Stomach smooth muscle (tissue), 2 donors: ENCODE measurements around the gene DNMT1.

Experiments
- H3K27ac ChIP-seq: one replicate; pipeline ENCODE4 v1.7.0; 2013; ENCODE audit warnings: mild to moderate bottlenecking, low read length, inconsistent platforms
- H3K27me3 ChIP-seq, 2 donors: one replicate each; pipeline ENCODE4 v1.7.0; 2013; ENCODE audit warnings: low read length in 2 of 2; ENCODE audit not compliant: insufficient read depth in 2 of 2, control insufficient read depth in 1 of 2
- H3K36me3 ChIP-seq, 2 donors: one replicate each; pipeline ENCODE4 v1.7.0; 2013; ENCODE audit warnings: low read length in 2 of 2; ENCODE audit not compliant: control insufficient read depth in 2 of 2, insufficient read depth in 2 of 2
- H3K4me1 ChIP-seq: one replicate; pipeline ENCODE4 v1.7.0; 2013; ENCODE audit warnings: low read length; ENCODE audit not compliant: control insufficient read depth, insufficient read depth
- H3K4me3 ChIP-seq, 2 donors: one replicate each; pipeline ENCODE4 v1.7.0; 2013; ENCODE audit warnings: low read length in 2 of 2
- H3K9ac ChIP-seq, 2 donors: one replicate each; pipeline ENCODE4 v1.7.0; 2013; ENCODE audit warnings: low read length in 2 of 2, mild to moderate bottlenecking in 1 of 2
- H3K9me3 ChIP-seq, 2 donors: one replicate each; pipeline ENCODE4 v1.7.0; 2013; ENCODE audit warnings: low read length in 2 of 2; ENCODE audit not compliant: control insufficient read depth in 2 of 2
- donor health status: healthy.
- donor health status: Pancreatic carcinoma.

DNMT1 gene

DNA sequence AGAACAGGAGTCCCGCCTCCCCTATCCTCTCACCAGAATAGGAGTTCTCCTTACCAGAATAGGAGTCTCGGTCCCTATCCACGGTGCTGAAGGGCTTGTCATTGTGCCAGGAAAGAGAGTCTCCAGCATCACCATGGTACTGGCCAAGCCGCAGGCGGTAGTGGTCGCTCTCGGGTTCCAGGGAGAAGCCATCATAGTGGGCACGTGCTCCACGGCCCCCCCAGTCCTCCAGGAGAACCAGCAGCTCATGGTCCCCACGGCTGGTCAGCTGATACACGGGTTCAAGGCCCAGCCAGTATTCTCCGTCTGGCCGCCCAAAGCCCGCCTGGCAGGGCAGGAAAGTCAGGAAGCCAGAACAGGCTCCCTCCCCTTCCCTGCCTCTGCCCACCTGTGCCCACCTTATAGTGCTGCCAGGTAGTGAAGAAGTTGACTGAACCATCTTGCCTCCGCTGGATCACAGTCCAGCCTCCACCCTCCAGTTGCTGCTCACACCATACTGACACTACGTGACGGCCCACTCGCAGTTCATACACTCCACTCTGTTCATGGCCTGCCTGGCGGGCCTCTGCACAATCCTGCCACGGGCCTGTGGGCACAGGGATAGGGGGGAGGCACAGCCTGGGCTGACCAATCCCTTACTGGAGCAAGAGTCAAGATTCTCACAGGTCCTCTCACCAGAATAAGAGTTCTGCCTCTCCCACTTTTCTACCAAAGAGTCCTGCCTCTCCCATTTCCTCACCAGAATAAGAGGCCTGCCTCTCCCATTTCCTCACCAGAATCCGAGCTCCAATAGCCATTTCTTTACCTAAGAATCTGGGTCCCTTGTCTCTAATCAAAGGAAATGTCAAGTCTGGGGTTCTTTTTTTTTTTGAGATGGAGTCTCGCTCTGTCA lies 101.2 kb downstream of the DNMT1 start:
- Histone ChIP-seq H3K9me3 (no peaks in the 10 kb centered on the region), H3K36me3 (peaks cover 14 to 16% of the 10 kb centered on the region in 2 donors), H3K4me1 (peaks cover 15% of the 10 kb centered on the region), H3K27ac (no peak overlapping the region), H3K4me3 (no peak overlapping the region), H3K9ac (no peak overlapping the region), H3K27me3 (no peaks in the 10 kb centered on the region)

- Histone ChIP-seq H3K36me3 (peaks cover 14 to 16% of the 10 kb centered on the region in 2 donors), H3K27ac (no peak overlapping the region), H3K9ac (no peak overlapping the region), H3K27me3 (no peaks in the 10 kb centered on the region), H3K4me3 (no peak overlapping the region), H3K9me3 (no peaks in the 10 kb centered on the region), H3K4me1 (peaks cover 15% of the 10 kb centered on the region)
Observed at GRCh38 chr19:10092648-10093294, 102.0 kb downstream of the DNMT1 start.

DNA sequence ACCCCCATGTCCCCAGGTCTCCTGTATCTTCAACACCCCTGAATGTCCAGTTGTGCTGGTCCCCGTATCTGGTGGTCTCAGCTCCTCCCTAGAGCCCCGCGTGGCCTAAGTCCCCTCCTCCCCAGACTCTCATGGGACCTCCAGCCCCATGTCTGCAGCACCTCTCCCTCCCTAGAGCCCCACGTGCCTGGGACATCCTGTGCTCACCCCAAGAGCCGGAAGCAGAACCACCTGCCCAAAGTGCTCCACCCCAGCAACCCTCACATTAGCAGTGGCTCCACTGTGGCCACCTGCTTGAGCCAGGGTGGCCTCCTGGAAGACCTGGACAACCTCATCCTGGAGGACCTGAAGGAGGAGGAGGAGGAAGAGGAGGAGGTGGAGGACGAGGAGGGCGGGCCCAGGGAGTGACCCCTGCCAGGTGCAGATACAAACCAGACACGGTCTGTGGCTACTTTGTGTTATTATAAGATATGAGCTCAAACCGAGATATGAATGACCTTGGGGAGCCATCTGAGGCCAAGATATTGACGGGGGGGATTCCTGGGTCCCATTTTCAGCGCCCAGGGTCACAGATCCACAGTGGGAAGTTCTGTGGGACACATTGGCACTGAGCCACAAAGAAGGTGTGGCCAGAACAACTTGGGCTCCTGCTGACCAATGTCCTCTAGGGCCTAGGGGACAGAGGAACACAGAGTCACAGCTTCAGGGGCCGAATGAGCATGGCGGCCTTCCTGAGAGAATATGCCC lies 102.7 kb downstream of the DNMT1 start:
- peaks cover 15% of the 10 kb centered on the region for H3K4me1 ChIP-seq
- H3K36me3 ChIP-seq = peaks cover 14 to 16% of the 10 kb centered on the region in 2 donors
- H3K9ac ChIP-seq = no peak overlapping the region
- no peak overlapping the region for H3K27ac ChIP-seq
- no peaks in the 10 kb centered on the region for H3K9me3 ChIP-seq
- H3K27me3 ChIP-seq = no peaks in the 10 kb centered on the region
- no peak overlapping the region for H3K4me3 ChIP-seq

GRCh38 chr19:10091370-10091687 lies 103.4 kb downstream of the DNMT1 start:
- Histone ChIP-seq H3K9ac (no peak overlapping the region), H3K27ac (no peak overlapping the region), H3K4me1 (peaks cover 11% of the 10 kb centered on the region), H3K9me3 (no peaks in the 10 kb centered on the region), H3K36me3 (peaks cover 14 to 16% of the 10 kb centered on the region in 2 donors), H3K27me3 (no peaks in the 10 kb centered on the region), H3K4me3 (no peak overlapping the region)

DNA sequence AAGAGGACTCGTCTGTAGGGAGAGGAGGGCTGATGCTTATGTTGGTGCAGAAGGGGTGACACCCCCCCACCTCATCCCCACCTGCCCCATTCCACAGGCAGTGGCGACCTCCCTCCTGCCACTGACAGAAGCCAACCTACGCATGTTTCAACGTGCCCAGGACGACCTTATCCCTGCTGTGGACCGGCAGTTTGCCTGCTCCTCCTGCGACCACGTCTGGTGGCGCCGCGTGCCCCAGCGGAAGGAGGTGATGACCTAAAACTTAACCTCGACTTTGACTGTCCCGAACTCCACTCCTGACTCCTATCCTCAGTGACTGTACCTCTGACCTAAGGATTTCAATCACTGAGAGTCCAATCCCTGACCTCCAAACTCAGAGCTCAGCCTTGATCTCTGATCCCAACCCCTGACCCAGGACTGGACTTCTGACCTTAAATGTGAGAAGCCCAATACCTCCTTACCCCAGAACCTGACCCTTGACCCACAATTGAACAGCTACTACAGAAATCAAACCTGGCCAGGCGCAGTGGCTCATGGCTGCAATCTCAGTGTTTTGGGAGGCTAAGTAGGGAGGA lies 104.9 kb downstream of the DNMT1 start:
- H3K4me3 ChIP-seq = no peak overlapping the region
- no peak overlapping the region for H3K27ac ChIP-seq
- H3K36me3 ChIP-seq = peaks cover 14 to 16% of the 10 kb centered on the region in 2 donors
- H3K9me3 ChIP-seq = no peaks in the 10 kb centered on the region
- no peak overlapping the region for H3K9ac ChIP-seq
- H3K4me1 ChIP-seq = peaks cover 5% of the 10 kb centered on the region
- no peaks in the 10 kb centered on the region for H3K27me3 ChIP-seq

DNA sequence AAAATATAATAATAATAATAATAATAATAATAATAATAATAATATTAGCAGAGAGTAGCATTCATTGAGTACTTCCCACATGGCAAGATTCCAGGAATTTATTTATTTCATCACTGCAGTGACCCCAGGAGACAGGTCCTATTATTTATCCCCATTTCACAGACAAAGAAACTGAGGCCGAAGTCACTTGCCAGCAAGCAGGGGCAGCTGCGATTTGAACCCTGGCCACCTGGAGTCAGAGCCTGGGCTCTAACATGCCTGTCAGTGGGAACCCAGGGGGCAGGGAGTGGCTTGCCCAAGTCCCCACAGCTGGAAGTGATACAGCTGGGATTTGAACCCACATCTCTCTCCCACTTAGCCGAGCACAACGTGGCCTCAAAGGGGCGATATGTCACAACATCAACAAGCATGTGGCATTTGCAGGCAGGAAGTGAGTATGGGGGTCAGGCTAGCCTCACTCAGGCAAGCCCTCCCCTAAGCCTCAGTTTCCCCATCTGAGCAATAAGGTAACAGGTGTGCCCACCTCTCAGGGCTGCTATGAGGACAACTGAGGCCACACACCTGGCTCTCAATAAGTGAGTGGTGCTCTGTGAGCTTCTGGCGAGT lies 105.7 kb downstream of the DNMT1 start:
- Histone ChIP-seq H3K27me3 (no peaks in the 10 kb centered on the region), H3K36me3 (peaks cover 14 to 16% of the 10 kb centered on the region in 2 donors), H3K27ac (no peak overlapping the region), H3K4me3 (no peak overlapping the region), H3K4me1 (peaks cover 5% of the 10 kb centered on the region), H3K9me3 (no peaks in the 10 kb centered on the region), H3K9ac (no peak overlapping the region)

DNA sequence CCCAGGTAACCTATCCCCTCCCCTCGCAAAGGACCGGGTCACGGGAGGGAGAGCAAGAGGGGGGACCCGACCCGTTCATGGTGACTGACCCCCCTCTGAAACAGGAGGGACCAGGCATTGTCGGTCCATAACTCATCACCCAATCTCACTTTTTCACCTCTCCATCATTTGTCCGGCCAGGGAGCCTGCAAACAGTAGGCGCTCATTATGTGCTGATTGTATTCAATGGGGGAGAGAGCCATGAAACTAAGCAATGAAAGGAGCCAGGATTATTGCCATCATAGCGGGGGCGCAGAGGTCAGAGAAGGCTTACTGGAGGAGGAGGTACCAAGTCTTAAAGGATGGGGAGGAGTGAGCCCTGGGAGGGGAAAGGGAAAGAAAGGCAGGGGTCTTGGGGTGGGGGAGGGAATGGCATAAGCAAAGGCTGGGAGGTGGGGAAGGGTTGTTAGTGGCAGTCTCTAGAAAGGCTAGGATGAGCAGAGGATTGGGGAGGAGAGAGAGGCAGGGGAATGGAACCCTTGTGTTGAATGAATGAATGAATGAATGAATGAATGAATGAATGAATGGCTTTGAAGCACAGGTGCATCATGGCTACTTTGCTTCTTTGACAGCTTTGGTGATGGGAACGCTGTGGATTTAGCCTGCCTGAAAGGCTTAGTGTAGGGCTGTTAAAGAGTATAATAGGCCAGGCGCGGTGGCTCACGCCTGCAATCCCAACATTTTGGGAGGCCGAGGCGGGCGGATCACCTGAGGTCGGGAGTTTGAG lies 107.3 kb downstream of the DNMT1 start:
- H3K27me3 ChIP-seq = no peaks in the 10 kb centered on the region
- H3K36me3 ChIP-seq = peaks cover 13 to 14% of the 10 kb centered on the region in 2 donors
- H3K4me3 ChIP-seq = peak overlapping the region in 1 of 2 donors; percentile 88
- no peaks in the 10 kb centered on the region for H3K9me3 ChIP-seq
- H3K4me1 ChIP-seq = peaks cover 5% of the 10 kb centered on the region
- peak overlapping the region; percentile 73 for H3K27ac ChIP-seq
- H3K9ac ChIP-seq = no peak overlapping the region

- peak overlapping the region; percentile 73 for H3K27ac ChIP-seq
- peak overlapping the region; percentile 80 to 88 for H3K4me3 ChIP-seq
Observed at GRCh38 chr19:10086591-10087192, 108.1 kb downstream of the DNMT1 start.

GRCh38 chr19:10085641-10086590 lies 108.8 kb downstream of the DNMT1 start, which contains the start of gene SHFL:
TSS of gene SHFL (plus strand) at chr19:10086317. CDS start at chr19:10086428, 111 bp downstream.
- Histone ChIP-seq H3K36me3 (peaks cover 9 to 14% of the 10 kb centered on the region in 2 donors), H3K9ac (peak within 1 kb of the TSS; percentile 81 to 85), H3K9me3 (no peaks in the 10 kb centered on the region), H3K27ac (peak within 1 kb of the TSS; percentile 73), H3K4me3 (peak within 1 kb of the TSS; percentile 80 to 88), H3K27me3 (no peaks in the 10 kb centered on the region), H3K4me1 (peaks cover 2% of the 10 kb centered on the region)

More at GRCh38 chr19:10086591-10087192, 108.1 kb downstream of the DNMT1 start:
- Histone ChIP-seq H3K9ac (peak overlapping the region; percentile 81 to 85), H3K27me3 (no peaks in the 10 kb centered on the region), H3K9me3 (no peaks in the 10 kb centered on the region), H3K4me1 (peaks cover 5% of the 10 kb centered on the region), H3K36me3 (peaks cover 13 to 14% of the 10 kb centered on the region in 2 donors)
